Trophoblast cell (in vitro differentiated cells and primary cell): ENCODE measurements around the gene GAPDH.

Experiments
- DNase-seq, 2 donors: peaks; one replicate each; pipeline ENCODE4 v3.0.0-alpha.2; 2016
- H2AFZ ChIP-seq: 2 replicates; pipeline ENCODE4 v1.6.1; 2013; ENCODE audit warnings: low read length, moderate library complexity, mild to moderate bottlenecking; ENCODE audit not compliant: insufficient read depth, poor library complexity
- H2AK5ac ChIP-seq: 2 replicates; pipeline ENCODE4 v1.6.1; 2013; ENCODE audit warnings: mild to moderate bottlenecking, low read length
- H2BK120ac ChIP-seq: 2 replicates; pipeline ENCODE4 v1.6.1; 2013; ENCODE audit warnings: low read length, mild to moderate bottlenecking, moderate library complexity; ENCODE audit not compliant: insufficient read depth, poor library complexity
- H2BK12ac ChIP-seq: 2 replicates; pipeline ENCODE4 v1.6.1; 2013; ENCODE audit warnings: mild to moderate bottlenecking, low read length, moderate library complexity
- H2BK5ac ChIP-seq: 2 replicates; pipeline ENCODE4 v1.6.1; 2013; ENCODE audit warnings: low read length, low read depth, moderate library complexity, mild to moderate bottlenecking; ENCODE audit not compliant: poor library complexity
- H3K14ac ChIP-seq: 2 replicates; pipeline ENCODE4 v1.6.1; 2013; ENCODE audit warnings: mild to moderate bottlenecking, low read length
- H3K18ac ChIP-seq: 2 replicates; pipeline ENCODE4 v1.6.1; 2013; ENCODE audit warnings: mild to moderate bottlenecking, low read length
- H3K23ac ChIP-seq: 2 replicates; pipeline ENCODE4 v1.6.1; 2013; ENCODE audit warnings: low read length
- H3K27ac ChIP-seq: 2 replicates; pipeline ENCODE4 v1.5.1; 2013; ENCODE audit warnings: low read depth, mild to moderate bottlenecking, inconsistent platforms, low read length, moderate library complexity
- H3K27me3 ChIP-seq: 2 replicates; pipeline ENCODE4 v1.6.1; 2013; ENCODE audit warnings: inconsistent platforms, mild to moderate bottlenecking, low read length, moderate library complexity; ENCODE audit not compliant: insufficient read depth
- H3K36me3 ChIP-seq, 2 experiments: 1 replicate in 1 of 2; 2 replicates in 1 of 2; pipeline ENCODE4 v1.6.1; 2013; ENCODE audit warnings: low read length in 2 of 2, mild to moderate bottlenecking in 2 of 2, moderate library complexity in 1 of 2; ENCODE audit not compliant: insufficient read depth in 2 of 2, control insufficient read depth in 1 of 2
- H3K4ac ChIP-seq: 2 replicates; pipeline ENCODE4 v1.6.1; 2013; ENCODE audit warnings: low read depth, mild to moderate bottlenecking, low read length, moderate library complexity
- H3K4me1 ChIP-seq, 2 experiments: 1 replicate in 1 of 2; 2 replicates in 1 of 2; pipeline ENCODE4 v1.6.1; 2013; ENCODE audit warnings: low read length in 2 of 2, mild to moderate bottlenecking in 2 of 2, moderate library complexity in 1 of 2; ENCODE audit not compliant: insufficient read depth in 2 of 2, control insufficient read depth in 1 of 2
- H3K4me2 ChIP-seq: 2 replicates; pipeline ENCODE4 v1.6.1; 2013; ENCODE audit warnings: inconsistent platforms, mild to moderate bottlenecking, low read length, moderate library complexity
- H3K4me3 ChIP-seq: 2 replicates; pipeline ENCODE4 v1.5.1; 2013; ENCODE audit warnings: mild to moderate bottlenecking, low read depth, low read length, inconsistent platforms
- H3K79me1 ChIP-seq: one replicate; pipeline ENCODE4 v1.6.1; 2013; ENCODE audit warnings: low read length
- H3K79me2 ChIP-seq: 2 replicates; pipeline ENCODE4 v1.6.1; 2013; ENCODE audit warnings: low read length, mild to moderate bottlenecking; ENCODE audit not compliant: control insufficient read depth, insufficient read depth, poor library complexity
- H3K9ac ChIP-seq: 2 replicates; pipeline ENCODE4 v1.6.1; 2013; ENCODE audit warnings: mild to moderate bottlenecking, low read length
- H3K9me3 ChIP-seq: 2 replicates; pipeline ENCODE4 v1.6.1; 2013; ENCODE audit warnings: low read depth, mild to moderate bottlenecking, control low read depth, inconsistent platforms, low read length; ENCODE audit not compliant: insufficient read depth
- H4K12ac ChIP-seq: 2 replicates; pipeline ENCODE4 v1.6.1; 2013; ENCODE audit warnings: low read depth, mild to moderate bottlenecking, low read length, moderate library complexity
- H4K8ac ChIP-seq: 2 replicates; pipeline ENCODE4 v1.6.1; 2013; ENCODE audit warnings: low read depth, mild to moderate bottlenecking, low read length, moderate library complexity
- H4K91ac ChIP-seq: one replicate; pipeline ENCODE4 v1.6.1; 2013; ENCODE audit warnings: low read depth, mild to moderate bottlenecking, low read length, moderate library complexity
- WGBS: extraction: QIAGEN DNeasy Blood & Tissue Kit; methylation state at CpG from one replicate; pipeline ENCODE4 v1.1.7; 2013; ENCODE audit warnings: missing lambda C conversion rate; ENCODE audit not compliant: insufficient read length, insufficient coverage; ENCODE audit errors: extremely low coverage; 5-methylcytosine and 5-hydroxymethylcytosine counted together

Gene GAPDH

GRCh38 chr12:6492838-6493496 is 41.4 kb upstream of the GAPDH start, which contains the start of gene MRPL51:
TSS of gene MRPL51 (minus strand) at chr12:6493262. CDS start at chr12:6493136, 126 bp downstream.
- Histone ChIP-seq H3K4ac (peak within 1 kb of the TSS; percentile 81), H3K4me2 (peak within 1 kb of the TSS; percentile 85), H3K23ac (no peak within 1 kb of the TSS), H2BK120ac (peak within 1 kb of the TSS; percentile 52), H3K36me3 (peaks cover 4 to 10% of the 10 kb centered on the region in 2 experiments), H4K91ac (peak within 1 kb of the TSS; percentile 86), H3K79me1 (peaks cover 8% of the 10 kb centered on the region), H2BK12ac (peak within 1 kb of the TSS; percentile 8), H3K18ac (peak within 1 kb of the TSS; percentile 87), H4K12ac (peak within 1 kb of the TSS; percentile 90), H3K4me3 (peak within 1 kb of the TSS; percentile 85), H3K9ac (peak within 1 kb of the TSS; percentile 92), H3K27me3 (no peaks in the 10 kb centered on the region), H2AK5ac (peak within 1 kb of the TSS; percentile 89), H3K27ac (peak within 1 kb of the TSS; percentile 95), H3K14ac (peak within 1 kb of the TSS; percentile 93), H2AFZ (peak within 1 kb of the TSS; percentile 89), H2BK5ac (peak within 1 kb of the TSS; percentile 85), H3K79me2 (peaks cover 5% of the 10 kb centered on the region), H3K9me3 (peaks cover 2% of the 10 kb centered on the region), H3K4me1 (peaks cover 0 to 6% of the 10 kb centered on the region in 2 experiments), H4K8ac (peak within 1 kb of the TSS; percentile 85)
- no CpG with 5 or more reads among the region's 39 CpGs for WGBS
- peak; percentile 93 to 96 for DNase-seq

DNA sequence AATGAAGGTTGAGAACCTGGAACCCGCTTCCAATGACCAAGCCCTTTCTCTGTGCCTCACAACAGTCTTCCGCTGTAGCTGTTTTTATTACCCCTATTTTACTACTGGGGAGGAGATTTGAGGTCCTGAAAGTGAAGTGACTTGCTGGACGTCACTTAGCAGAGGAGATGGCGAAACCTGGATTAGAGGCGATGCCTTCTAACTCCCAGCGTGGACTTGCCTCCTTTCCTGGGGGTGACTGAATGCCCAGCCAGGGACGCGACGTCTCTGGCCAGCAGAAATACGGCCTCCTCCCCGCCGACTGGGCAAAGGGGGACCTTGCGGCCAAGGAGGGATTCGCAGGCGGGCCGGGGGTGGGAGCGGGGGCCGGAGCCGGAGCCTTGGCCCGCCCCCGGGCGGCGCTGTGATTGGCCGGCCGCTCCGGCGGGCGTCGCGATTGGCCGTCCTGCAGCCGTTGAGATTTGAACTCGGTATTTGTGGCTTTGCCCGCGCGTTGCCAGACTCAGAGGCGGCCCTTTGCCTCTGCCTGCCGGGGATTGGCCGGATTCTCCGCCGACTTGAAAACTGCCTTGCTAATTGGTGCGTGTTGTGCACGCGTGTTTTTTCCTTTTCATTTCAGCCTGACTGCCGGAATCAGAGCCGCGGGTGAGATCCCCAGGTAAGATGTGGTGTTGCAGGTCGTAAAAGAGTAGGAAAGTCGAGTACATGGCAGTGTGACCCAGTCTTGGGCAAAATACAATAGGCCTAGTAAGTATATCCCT is 40.6 kb upstream of the GAPDH start, which contains the start of gene NCAPD2:
Gene NCAPD2, plus strand, starts transcription at position 606 of the 761 bp plus-strand sequence. CDS start 997 bp downstream, outside the sequence.
- peak within 1 kb of the TSS; percentile 85 for H3K4me2 ChIP-seq
- H3K4me3 ChIP-seq: peak within 1 kb of the TSS; percentile 85
- DNase-seq: peak; percentile 94 to 98
- peak within 1 kb of the TSS; percentile 89 for H2AFZ ChIP-seq
- H2BK12ac ChIP-seq: peak within 1 kb of the TSS; percentile 8
- H3K14ac ChIP-seq: peak within 1 kb of the TSS; percentile 93
- H3K79me2 ChIP-seq: peaks cover 5% of the 10 kb centered on the region
- H2BK120ac ChIP-seq: peak within 1 kb of the TSS; percentile 52
- H3K4ac ChIP-seq: peak within 1 kb of the TSS; percentile 73
- H3K23ac ChIP-seq: no peak within 1 kb of the TSS
- H2BK5ac ChIP-seq: peak within 1 kb of the TSS; percentile 85
- H3K18ac ChIP-seq: peak within 1 kb of the TSS; percentile 87
- no CpG with 5 or more reads among the region's 49 CpGs for WGBS
- peaks cover 5 to 11% of the 10 kb centered on the region in 2 experiments for H3K36me3 ChIP-seq
- H3K4me1 ChIP-seq: peaks cover 0 to 6% of the 10 kb centered on the region in 2 experiments
- H4K8ac ChIP-seq: peak within 1 kb of the TSS; percentile 85
- peaks cover 2% of the 10 kb centered on the region for H3K9me3 ChIP-seq
- peak within 1 kb of the TSS; percentile 95 for H3K27ac ChIP-seq
- H3K79me1 ChIP-seq: peaks cover 8% of the 10 kb centered on the region
- peak within 1 kb of the TSS; percentile 89 for H2AK5ac ChIP-seq
- peak within 1 kb of the TSS; percentile 86 for H4K91ac ChIP-seq
- H3K27me3 ChIP-seq: no peaks in the 10 kb centered on the region
- H4K12ac ChIP-seq: peak within 1 kb of the TSS; percentile 90
- H3K9ac ChIP-seq: peak within 1 kb of the TSS; percentile 92

- peak overlapping the region; percentile 81 for H3K9ac ChIP-seq
- no CpG with 5 or more reads among the region's 14 CpGs for WGBS
Observed at GRCh38 chr12:6494258-6494743, 40.0 kb upstream of the GAPDH start.

DNA sequence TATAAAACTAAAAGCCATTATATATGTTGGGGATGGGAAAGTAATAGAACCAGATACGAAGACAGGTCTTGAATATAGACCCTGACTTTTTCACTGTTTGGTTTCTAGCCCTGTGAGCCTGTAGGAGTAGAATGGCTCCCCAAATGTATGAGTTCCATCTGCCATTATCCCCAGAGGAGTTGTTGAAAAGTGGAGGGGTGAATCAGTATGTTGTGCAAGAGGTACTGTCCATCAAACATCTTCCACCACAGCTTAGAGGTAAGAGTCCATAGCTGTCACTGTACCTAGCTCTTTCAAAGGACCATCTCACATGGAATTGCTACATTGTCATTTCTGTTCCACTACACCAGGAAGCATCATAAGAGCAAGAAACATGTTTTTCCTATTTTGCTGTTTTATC is 39.3 kb upstream of the GAPDH start:
- Histone ChIP-seq H4K91ac (no peak overlapping the region), H3K27me3 (no peaks in the 10 kb centered on the region)
- WGBS: no CpG with 5 or more reads among the region's 1 CpG

More at GRCh38 chr12:6494258-6494743, 40.0 kb upstream of the GAPDH start:
- H3K14ac ChIP-seq: no peak overlapping the region
- H3K18ac ChIP-seq: no peak overlapping the region
- peak overlapping the region; percentile 77 for H3K27ac ChIP-seq
- H3K4me3 ChIP-seq: peak overlapping the region; percentile 79
- no peaks in the 10 kb centered on the region for H3K27me3 ChIP-seq
- H2BK12ac ChIP-seq: no peak overlapping the region
- H3K23ac ChIP-seq: no peak overlapping the region
- H3K4me2 ChIP-seq: peak overlapping the region; percentile 85
- peaks cover 2% of the 10 kb centered on the region for H3K9me3 ChIP-seq
- H4K12ac ChIP-seq: no peak overlapping the region
- no peak overlapping the region for H2AK5ac ChIP-seq
- H3K4ac ChIP-seq: no peak overlapping the region
- no peak overlapping the region for H4K8ac ChIP-seq
- H3K4me1 ChIP-seq: peaks cover 0 to 6% of the 10 kb centered on the region in 2 experiments
- peaks cover 11 to 17% of the 10 kb centered on the region in 2 experiments for H3K36me3 ChIP-seq
- peaks cover 5% of the 10 kb centered on the region for H3K79me2 ChIP-seq
- H2BK5ac ChIP-seq: no peak overlapping the region
- H2AFZ ChIP-seq: peak overlapping the region; percentile 89
- peaks cover 8% of the 10 kb centered on the region for H3K79me1 ChIP-seq
- no peak for DNase-seq
- no peak overlapping the region for H2BK120ac ChIP-seq
- no peak overlapping the region for H4K91ac ChIP-seq

More for the DNA sequence above, 39.3 kb upstream of the GAPDH start:
- H2AK5ac ChIP-seq: no peak overlapping the region
- peaks cover 2% of the 10 kb centered on the region for H3K9me3 ChIP-seq
- no peak overlapping the region for H3K23ac ChIP-seq
- H3K4me2 ChIP-seq: peak overlapping the region; percentile 85
- peaks cover 17 to 23% of the 10 kb centered on the region in 2 experiments for H3K36me3 ChIP-seq
- H2AFZ ChIP-seq: no peak overlapping the region
- no peak overlapping the region for H2BK120ac ChIP-seq
- DNase-seq: no peak
- no peak overlapping the region for H2BK5ac ChIP-seq
- no peak overlapping the region for H3K9ac ChIP-seq
- no peak overlapping the region for H4K8ac ChIP-seq
- H3K4me3 ChIP-seq: no peak overlapping the region
- H3K79me2 ChIP-seq: peaks cover 5% of the 10 kb centered on the region
- H3K14ac ChIP-seq: no peak overlapping the region
- H3K79me1 ChIP-seq: peaks cover 8% of the 10 kb centered on the region
- no peak overlapping the region for H4K12ac ChIP-seq
- peaks cover 0 to 6% of the 10 kb centered on the region in 2 experiments for H3K4me1 ChIP-seq
- H3K27ac ChIP-seq: no peak overlapping the region
- H3K18ac ChIP-seq: no peak overlapping the region
- no peak overlapping the region for H2BK12ac ChIP-seq
- H3K4ac ChIP-seq: no peak overlapping the region
